ENCODE data around the gene KIAA1217.

DNA sequence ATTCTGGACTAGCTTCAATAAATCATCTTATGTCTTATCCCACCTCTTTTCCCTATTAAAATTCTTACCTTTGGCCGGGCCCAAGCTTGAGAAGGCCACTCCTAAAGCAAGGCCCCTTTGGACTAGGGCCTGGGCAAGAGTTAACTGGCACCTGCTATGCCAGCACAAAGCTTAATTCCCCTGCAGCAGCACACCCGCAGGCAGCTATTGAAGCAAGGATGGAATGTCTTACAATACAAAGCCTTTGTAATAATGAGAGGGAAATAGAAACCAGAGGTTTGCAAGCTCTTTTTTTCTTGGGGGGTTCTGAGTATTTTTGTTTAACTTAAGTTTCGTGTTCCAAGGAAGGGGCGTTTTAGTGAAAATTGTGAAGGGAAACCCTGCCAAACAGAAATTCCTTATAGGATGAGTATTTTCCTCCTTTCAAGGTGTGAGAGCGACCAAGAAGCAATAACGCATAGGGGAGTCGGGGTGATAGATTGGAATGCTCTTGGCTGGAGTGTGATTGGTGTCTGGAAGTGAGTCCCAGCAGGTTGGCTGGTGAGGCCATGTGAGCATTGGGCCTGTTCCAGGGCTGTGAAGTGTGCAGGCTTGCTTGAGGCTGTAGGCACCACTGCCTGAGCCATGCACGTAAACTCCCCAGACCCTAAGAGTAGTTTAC is 148.5 kb downstream of the KIAA1217 start:
- TF ChIP-seq POLR2A (IDR thresholded peaks at IDR 0.05; ENCODE audit: low read depth, low read length) (no peak), POLR2AphosphoS5 (IDR thresholded peaks at IDR 0.05; ENCODE audit: low read depth, low read length) (no peak)

All from GM12891 (cell line).